ENCODE measurements around the gene ACTG1. TPM values are rescaled to one million over a fixed set of nuclear protein-coding genes. Genes with fewer than 3 reads are reported as not detected.
"Not testable (repeated sequence)": the region's sequence is repeated elsewhere in the genome, so short reads cannot be mapped to it uniquely, and the experiment has no call there.

Gene ACTG1
- total RNA-seq, 2 experiments from 2014 or later, result 3,566 to 4,759 TPM

GRCh38 chr17:81534157-81535006, 21.8 kb upstream of the ACTG1 start:
- no peaks in the 10 kb centered on the region for H3K36me3 Mint-ChIP-seq
- H3K4me3 Mint-ChIP-seq, result no peak overlapping the region
- CTCF ChIA-PET, result no interaction called here
- ATAC-seq (no peak), DNase-seq (no peak)
- H3K27me3 Mint-ChIP-seq, result peaks cover 14% of the 10 kb centered on the region
- no peak overlapping the region for H3K27ac Mint-ChIP-seq
- H3K4me1 Mint-ChIP-seq, result peaks cover 2% of the 10 kb centered on the region
- H3K9me3 Mint-ChIP-seq (ENCODE audit: low read depth), result no peaks in the 10 kb centered on the region

- CTCF ChIA-PET, result no interaction called here
- no peak for ATAC-seq
Observed at GRCh38 chr17:81533339-81534141, 20.9 kb upstream of the ACTG1 start.

DNA sequence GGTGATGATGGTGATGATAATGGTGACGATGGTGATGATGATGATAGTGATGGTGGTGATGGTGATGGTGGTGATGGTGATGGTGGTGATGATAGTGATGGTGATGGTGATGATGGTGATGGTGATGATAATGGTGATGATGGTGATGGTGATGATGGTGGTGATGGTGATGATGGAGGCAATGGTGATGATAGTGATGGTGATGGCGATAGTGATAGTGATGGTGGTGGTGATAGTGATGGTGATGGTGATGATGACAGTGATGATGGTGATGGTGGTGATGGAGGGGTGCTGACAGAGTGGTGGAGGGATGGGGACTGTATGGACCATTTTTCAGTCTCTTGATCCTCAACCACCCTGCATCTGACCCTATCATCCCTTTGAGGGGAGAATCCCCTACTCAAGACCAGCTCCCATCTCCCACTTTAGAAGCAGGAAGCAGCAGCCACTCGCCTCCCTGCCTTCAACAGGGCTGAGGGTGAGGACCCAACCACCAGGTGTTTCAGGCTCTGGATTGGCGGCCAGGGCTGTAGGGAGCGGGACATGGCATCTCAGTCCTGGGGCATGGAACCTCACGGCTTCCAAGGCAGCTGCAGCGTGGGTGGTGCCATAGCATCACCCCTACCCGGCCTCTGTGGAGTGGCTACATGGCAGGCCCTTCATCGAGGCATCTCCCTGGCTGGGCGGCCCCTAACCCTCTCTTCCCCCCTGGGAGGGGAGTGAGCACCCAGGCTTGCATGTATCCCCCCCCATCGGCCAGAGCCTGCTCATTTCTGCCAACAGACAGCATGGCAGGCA, 20.1 kb upstream of the ACTG1 start:
- peaks cover 11% of the 10 kb centered on the region for H3K27me3 Mint-ChIP-seq
- H3K27ac Mint-ChIP-seq, result no peak overlapping the region
- no peak for ATAC-seq
- peaks cover 2% of the 10 kb centered on the region for H3K4me1 Mint-ChIP-seq
- no peak overlapping the region for H3K4me3 Mint-ChIP-seq
- no peaks in the 10 kb centered on the region for H3K9me3 Mint-ChIP-seq (ENCODE audit: low read depth)
- no peaks in the 10 kb centered on the region for H3K36me3 Mint-ChIP-seq
- DNase-seq, result no peak
- CTCF ChIA-PET, result no interaction called here

More at GRCh38 chr17:81533339-81534141, 20.9 kb upstream of the ACTG1 start:
- H3K9me3 Mint-ChIP-seq (ENCODE audit: low read depth), result no peaks in the 10 kb centered on the region
- peaks cover 14% of the 10 kb centered on the region for H3K27me3 Mint-ChIP-seq
- DNase-seq, result no peak
- H3K4me3 Mint-ChIP-seq, result no peak overlapping the region
- H3K36me3 Mint-ChIP-seq, result no peaks in the 10 kb centered on the region
- no peak overlapping the region for H3K27ac Mint-ChIP-seq
- peaks cover 2% of the 10 kb centered on the region for H3K4me1 Mint-ChIP-seq

DNA sequence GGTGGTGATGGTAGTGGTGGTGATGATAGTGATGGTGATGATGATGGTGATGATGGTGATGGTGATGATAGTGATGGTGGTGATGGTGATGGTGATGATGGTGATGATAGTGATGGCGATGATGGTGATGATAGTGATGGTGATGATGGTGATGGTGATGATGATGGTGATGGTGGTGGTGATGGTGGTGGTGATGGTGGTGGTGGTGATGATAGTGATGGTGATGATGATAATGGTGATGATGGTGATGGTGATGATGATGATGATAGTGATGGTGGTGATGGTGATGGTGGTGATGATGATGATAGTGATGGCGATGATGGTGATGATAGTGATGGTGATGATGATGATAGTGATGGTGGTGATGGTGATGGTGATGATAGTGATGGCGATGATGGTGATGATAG, 19.4 kb upstream of the ACTG1 start:
- DNase-seq; H3K27ac Mint-ChIP-seq; H3K9me3 Mint-ChIP-seq (ENCODE audit: low read depth); H3K36me3 Mint-ChIP-seq; CTCF ChIA-PET; H3K4me3 Mint-ChIP-seq; H3K27me3 Mint-ChIP-seq; ATAC-seq; H3K4me1 Mint-ChIP-seq: not testable (repeated sequence)

DNA sequence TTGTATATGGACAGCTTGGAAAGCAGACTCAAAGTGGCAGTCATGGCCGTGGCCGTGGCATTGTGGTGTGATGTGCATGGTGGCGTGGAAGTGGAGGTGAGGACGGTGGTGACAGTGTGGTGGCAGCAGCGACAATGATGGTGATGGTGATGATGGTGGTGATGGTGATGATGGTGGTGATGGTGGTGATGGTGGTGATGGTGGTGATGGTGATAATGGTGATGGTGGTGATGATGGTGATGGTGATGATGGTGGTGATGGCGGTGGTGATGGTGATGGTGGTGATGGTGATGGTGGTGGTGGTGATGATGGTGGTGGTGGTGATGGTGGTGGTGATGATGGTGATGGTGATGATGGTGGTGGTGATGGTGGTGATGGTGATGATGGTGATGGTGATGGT, 18.4 kb upstream of the ACTG1 start:
- H3K9me3 Mint-ChIP-seq (ENCODE audit: low read depth); CTCF ChIA-PET; H3K27ac Mint-ChIP-seq; H3K4me1 Mint-ChIP-seq; H3K27me3 Mint-ChIP-seq; H3K4me3 Mint-ChIP-seq; DNase-seq; ATAC-seq; H3K36me3 Mint-ChIP-seq: not testable (repeated sequence)

- DNase-seq, result no peak
- no peaks in the 10 kb centered on the region for H3K36me3 Mint-ChIP-seq
- no peak for ATAC-seq
- no peak overlapping the region for H3K27ac Mint-ChIP-seq
- no peak overlapping the region for H3K4me3 Mint-ChIP-seq
- H3K4me1 Mint-ChIP-seq, result peaks cover 2% of the 10 kb centered on the region
- no peaks in the 10 kb centered on the region for H3K9me3 Mint-ChIP-seq (ENCODE audit: low read depth)
- no peaks in the 10 kb centered on the region for H3K27me3 Mint-ChIP-seq
- CTCF ChIA-PET, result no interaction called here
Observed at GRCh38 chr17:81529437-81529803, 16.8 kb upstream of the ACTG1 start.

DNA sequence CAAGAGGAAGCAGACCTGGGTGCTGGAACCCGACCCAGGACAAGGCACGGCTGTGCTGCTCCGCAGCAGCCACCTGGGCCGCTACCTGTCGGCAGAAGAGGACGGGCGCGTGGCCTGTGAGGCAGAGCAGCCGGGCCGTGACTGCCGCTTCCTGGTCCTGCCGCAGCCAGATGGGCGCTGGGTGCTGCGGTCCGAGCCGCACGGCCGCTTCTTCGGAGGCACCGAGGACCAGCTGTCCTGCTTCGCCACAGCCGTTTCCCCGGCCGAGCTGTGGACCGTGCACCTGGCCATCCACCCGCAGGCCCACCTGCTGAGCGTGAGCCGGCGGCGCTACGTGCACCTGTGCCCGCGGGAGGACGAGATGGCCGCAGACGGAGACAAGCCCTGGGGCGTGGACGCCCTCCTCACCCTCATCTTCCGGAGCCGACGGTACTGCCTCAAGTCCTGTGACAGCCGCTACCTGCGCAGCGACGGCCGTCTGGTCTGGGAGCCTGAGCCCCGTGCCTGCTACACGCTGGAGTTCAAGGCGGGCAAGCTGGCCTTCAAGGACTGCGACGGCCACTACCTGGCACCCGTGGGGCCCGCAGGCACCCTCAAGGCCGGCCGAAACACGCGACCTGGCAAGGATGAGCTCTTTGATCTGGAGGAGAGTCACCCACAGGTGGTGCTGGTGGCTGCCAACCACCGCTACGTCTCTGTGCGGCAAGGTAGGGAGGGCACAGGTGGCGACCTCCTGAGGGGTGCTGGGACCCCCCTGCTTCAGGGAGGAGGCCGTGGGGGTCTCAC, 16.2 kb upstream of the ACTG1 start:
- Mint-ChIP-seq H3K4me1 (peaks cover 2% of the 10 kb centered on the region), H3K27ac (no peak overlapping the region), H3K36me3 (no peaks in the 10 kb centered on the region), H3K9me3 (ENCODE audit: low read depth) (no peaks in the 10 kb centered on the region), H3K27me3 (no peaks in the 10 kb centered on the region), H3K4me3 (no peak overlapping the region)
- CTCF ChIA-PET, result no interaction called here
- DNase-seq (no peak), ATAC-seq (no peak)

GRCh38 chr17:81528384-81528650, 15.7 kb upstream of the ACTG1 start:
- Mint-ChIP-seq H3K9me3 (ENCODE audit: low read depth) (no peaks in the 10 kb centered on the region), H3K27me3 (no peaks in the 10 kb centered on the region), H3K36me3 (no peaks in the 10 kb centered on the region), H3K4me1 (no peaks in the 10 kb centered on the region), H3K27ac (no peak overlapping the region), H3K4me3 (no peak overlapping the region)
- DNase-seq (no peak), ATAC-seq (no peak)
- CTCF ChIA-PET, result no interaction called here

DNA sequence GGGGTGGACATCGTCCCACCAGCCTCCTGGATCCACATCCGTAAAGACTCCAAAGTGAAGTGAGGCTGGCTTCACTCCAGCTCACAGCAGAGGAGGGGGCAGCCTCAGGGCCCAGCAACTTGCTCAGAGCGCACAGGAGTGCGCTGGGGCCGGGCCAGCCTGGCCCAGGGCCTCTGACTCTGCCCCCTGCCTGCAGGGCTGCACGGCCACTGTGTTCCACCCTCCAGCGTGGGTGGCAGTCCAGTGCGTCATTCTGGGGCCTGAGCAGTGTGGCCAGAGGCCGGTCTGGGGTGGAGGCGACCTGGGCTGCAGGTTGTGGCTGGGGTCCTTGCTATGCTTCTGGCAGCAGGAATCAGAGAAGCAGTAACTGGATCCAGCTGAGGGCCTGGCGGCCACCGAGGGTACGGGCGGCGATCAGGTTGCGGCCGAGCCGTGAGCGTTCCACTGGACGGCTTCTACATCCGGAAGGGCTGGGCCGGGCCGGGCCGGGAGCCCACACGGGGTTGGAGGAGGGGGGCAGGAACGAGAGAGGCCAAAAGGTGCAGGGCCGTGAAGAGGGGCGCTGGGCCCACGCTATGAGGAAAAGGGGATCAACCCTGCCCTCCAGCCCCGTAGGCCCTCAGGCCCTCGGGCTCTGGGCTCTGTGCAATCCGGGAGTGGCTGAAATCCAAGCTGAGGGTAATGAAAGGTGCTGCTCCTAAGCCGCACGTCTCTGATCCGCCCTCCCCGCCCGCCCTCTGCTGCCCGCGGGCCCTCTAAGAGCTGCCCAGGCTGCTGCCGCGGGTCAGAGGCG, 15.2 kb upstream of the ACTG1 start, which contains the start of gene FSCN2:
Gene FSCN2 (plus strand): TSS at position 787 of the 793 bp plus-strand sequence. CDS start 155 bp downstream, outside the sequence.
- ATAC-seq (no peak), DNase-seq (no peak)
- H3K36me3 Mint-ChIP-seq, result no peaks in the 10 kb centered on the region
- no peak within 1 kb of the TSS for H3K4me3 Mint-ChIP-seq
- H3K9me3 Mint-ChIP-seq (ENCODE audit: low read depth), result no peaks in the 10 kb centered on the region
- CTCF ChIA-PET, result no interaction called here
- peaks cover 1% of the 10 kb centered on the region for H3K27me3 Mint-ChIP-seq
- H3K27ac Mint-ChIP-seq, result no peak within 1 kb of the TSS
- H3K4me1 Mint-ChIP-seq, result no peaks in the 10 kb centered on the region

DNA sequence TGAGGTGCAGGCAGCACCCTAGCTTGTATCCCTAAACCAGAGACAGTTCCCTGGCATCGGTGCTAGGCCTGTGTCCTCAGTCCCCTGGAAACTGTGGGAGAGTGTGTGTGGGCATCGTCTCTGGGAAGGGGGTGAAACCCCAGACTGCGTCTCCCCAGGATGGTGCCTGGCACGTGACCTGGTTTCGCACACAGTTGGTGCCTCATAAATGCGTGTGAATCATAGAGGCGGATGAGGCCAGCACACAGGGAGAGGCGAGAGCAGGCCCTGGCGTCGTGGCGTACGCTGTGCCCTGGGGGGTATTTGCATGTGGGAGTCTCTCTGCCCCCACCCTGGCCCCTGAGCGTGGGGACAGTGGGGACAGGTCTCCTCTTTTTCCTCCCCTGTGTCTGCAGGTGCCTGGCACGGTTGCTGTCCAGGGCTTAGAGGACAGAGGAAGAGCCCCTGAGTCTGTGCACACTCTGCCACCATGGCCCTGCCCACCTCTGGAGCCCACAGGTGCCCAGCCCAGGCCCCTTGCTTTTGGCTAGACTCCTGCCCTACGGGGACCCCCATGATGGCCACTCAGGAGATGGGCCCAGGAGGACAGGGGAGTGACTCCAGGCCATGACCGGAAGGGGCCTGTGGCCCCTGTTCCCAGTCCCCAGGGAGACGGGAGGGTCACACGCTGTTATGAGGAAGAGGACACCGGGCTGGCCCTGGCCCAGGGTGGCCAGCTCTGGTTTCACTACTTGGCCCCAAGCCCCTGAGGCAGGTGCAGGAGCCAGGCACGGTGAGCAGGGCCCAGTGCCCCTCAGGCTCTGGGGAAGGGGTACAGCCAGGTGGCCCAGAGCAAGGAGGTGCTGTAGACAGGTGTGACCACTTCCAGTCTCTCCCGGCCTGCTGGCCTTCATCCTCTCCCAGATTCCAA, 14.3 kb upstream of the ACTG1 start:
- DNase-seq (no peak), ATAC-seq (no peak)
- H3K27ac Mint-ChIP-seq, result no peak overlapping the region
- H3K4me3 Mint-ChIP-seq, result no peak overlapping the region
- no peaks in the 10 kb centered on the region for H3K4me1 Mint-ChIP-seq
- H3K27me3 Mint-ChIP-seq, result peaks cover 5% of the 10 kb centered on the region
- CTCF ChIA-PET, result interaction anchor here (1.0 kb wide), 1 partner anchor 10 kb away, joined by 3 read pairs; no protein-coding TSS in a partner anchor
- H3K9me3 Mint-ChIP-seq (ENCODE audit: low read depth), result no peaks in the 10 kb centered on the region
- no peaks in the 10 kb centered on the region for H3K36me3 Mint-ChIP-seq

DNA sequence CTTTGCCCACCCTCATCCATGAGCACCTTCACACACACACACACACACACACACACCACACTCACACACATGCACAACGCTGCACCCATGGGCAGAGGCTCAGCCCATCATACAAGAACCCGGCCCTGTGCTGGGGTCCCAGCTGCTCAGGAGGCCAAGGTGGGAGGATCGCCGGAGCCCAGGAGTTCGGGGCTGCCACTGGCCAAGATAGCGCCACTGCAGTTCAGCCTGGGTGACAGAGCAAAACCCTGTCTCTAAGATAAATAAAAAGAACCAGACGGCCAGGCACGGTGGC, 12.2 kb upstream of the ACTG1 start:
- CTCF ChIA-PET, result no interaction called here
- no peak for DNase-seq

More for the DNA sequence above, 12.2 kb upstream of the ACTG1 start:
- H3K4me3 Mint-ChIP-seq, result no peak overlapping the region
- no peak for ATAC-seq
- no peaks in the 10 kb centered on the region for H3K36me3 Mint-ChIP-seq
- H3K27me3 Mint-ChIP-seq, result peaks cover 5% of the 10 kb centered on the region
- no peak overlapping the region for H3K27ac Mint-ChIP-seq
- no peaks in the 10 kb centered on the region for H3K9me3 Mint-ChIP-seq (ENCODE audit: low read depth)
- H3K4me1 Mint-ChIP-seq, result peaks cover 3% of the 10 kb centered on the region

All from activated CD8-positive, alpha-beta memory T cell treated with anti-CD3 and anti-CD28 coated beads, Interleukin-2, amount 10 ng/mL, durations not matched to agents 7 days and 5 days (primary cell).